HG02759 (cell line): ENCODE data around the gene MYO1D.

Experiments
- ATAC-seq: cut with Tn5 transposase; IDR thresholded peaks from one replicate; pipeline ENCODE4 v1.9.1; 2021; ENCODE audit warnings: mild to moderate bottlenecking, moderate library complexity; ENCODE audit not compliant: unreplicated experiment

MYO1D gene

DNA sequence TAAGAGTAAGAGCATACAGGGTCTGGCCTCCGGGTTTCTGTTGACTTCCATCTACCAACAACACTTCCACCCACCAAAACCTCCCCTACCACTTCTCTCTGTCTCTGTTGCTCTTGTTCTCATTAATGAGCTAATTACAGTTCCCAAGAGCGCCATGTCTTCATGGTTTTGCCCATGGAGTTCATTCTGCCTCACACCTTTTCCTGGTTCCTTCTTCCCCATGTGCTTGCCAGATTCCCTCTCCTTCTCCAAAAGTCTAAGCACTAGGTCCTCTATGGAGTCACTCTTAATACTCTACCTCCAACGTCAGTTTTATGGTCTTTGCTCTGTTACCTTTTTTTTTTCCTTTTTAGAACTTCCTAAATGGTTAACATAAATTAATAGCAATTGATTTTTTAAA, 92.8 kb downstream of the MYO1D start:
- no peak for ATAC-seq

DNA sequence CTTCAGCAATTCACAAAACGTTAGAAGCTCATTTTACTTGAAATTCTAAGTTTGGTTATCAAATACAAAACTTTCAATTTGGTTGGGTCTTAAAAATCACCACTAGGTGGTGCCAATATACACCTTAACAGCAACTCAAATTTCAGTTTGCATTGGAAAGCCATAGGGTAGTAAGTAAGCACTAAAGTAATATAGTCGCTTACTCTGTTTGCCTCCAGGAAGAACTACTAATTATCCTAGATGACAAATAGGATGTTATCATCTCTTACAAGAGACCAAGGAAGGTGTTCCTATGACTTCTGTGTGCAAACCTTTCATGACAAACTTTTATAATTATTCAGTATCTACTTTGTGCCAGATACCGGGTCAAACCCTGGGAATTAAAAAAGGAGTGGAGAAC, 93.3 kb downstream of the MYO1D start:
- ATAC-seq = no peak

DNA sequence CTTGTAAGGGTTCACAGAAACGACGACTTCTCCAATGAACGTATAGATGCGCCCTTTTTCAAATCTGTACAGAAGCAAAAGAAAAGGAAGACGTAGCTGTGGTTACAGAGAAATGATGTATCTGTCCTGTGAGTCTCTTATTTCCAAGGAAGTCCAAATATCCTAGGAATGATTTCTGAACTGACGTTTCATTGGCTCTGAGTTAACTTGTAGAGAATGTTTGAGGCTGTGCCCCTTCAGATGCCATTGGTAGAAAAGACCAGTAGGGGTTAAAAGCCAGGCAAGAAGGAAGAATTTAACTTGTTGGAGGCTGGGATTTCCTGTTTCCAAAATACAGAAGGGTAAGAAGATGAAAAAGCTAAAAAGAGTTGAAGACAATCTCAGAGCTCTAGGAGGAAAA, 96.2 kb downstream of the MYO1D start:
- no peak for ATAC-seq

DNA sequence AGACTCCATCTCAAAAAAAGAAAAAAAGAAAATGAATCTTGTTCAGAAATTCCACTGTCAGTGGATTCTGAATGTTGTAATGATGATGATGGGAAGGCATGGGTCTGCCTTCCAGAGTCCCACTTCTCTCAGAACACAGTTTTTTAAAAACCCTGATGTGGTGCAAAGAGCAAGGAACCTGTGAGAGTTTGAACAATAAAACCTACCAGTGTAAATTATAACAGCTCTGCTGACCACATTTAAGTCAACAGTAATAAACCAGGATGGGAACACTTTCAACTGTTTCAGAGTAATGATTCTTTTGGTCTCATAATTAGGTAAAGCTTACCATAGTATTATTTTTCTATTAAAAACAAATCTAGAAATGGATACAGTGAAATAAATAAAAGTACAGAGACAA, 99.0 kb downstream of the MYO1D start:
- no peak for ATAC-seq

DNA sequence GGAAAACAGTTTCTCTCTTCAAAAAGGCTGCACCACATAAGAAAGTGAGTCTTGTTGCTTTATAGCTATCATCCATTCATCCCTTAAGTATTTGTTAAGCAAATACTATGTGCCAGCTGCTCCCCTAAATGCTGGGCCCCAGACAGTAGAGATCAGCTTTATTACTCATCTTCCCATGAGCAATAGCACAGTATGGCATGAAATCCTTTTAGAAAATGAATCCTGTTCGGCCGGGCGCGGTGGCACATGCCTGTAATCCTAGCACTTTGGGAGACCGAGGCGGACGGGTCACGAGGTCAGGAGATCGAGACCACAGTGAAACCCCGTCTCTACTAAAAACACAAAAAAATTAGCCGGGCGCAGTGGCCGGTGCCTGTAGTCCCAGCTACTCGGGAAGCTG, 99.5 kb downstream of the MYO1D start:
- no peak for ATAC-seq

DNA sequence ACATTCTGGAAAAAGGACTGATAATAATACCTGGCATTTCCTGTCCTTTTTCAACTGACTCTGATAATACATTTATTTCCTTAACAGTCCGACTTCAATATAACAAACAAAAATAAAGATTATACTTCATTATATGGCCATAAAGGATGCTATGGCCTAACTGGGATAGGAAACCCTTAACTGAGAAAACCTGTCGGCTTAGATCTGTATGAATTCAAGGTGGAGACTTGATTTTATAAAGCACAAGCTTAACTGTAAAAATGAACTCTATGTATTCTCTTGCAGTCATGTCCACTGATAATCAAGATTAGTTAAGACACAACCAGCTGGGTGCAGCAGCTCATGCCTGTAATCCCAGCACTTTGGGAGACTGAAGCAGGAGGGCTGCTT, 102.2 kb downstream of the MYO1D start:
- no peak for ATAC-seq

DNA sequence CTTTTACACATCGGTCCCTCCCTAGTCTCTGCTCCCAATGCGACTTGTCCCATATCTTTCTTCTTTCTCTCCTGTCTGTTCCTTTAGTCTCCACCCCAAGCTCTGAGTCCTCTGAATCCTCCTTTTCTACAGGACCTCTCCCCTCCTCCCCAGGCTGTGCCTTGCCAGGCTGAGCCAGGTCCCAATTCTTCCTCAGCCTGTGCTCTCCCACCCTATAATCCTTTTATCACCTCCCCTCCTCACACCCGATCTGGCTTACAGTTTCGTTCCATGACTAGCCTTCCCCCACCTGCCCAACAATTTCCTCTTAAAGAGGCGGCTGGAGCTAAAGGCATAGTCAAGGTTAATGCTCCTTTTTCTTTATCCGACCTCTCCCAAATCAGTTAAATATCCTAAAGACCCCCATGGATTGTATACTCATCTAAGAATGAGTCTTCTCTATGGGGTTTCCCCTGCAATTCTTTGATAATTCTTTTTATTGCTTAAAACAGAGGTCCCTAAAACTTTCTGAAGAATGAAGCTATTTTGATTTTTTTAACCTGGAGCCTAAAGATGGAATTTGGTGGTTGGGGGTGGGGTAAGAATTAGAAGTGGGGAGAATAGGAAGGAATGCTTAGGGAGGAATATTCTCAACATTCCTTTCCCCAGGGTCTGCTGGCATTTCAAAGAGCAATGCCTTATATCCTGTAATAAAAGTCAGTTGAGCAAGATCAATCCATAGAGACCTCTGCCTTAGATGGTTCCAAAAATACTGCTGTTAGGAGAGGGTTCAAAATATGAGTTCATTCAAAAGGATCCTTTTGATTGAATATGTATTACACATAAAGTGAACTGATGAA, 102.8 kb downstream of the MYO1D start:
- no peak for ATAC-seq

DNA sequence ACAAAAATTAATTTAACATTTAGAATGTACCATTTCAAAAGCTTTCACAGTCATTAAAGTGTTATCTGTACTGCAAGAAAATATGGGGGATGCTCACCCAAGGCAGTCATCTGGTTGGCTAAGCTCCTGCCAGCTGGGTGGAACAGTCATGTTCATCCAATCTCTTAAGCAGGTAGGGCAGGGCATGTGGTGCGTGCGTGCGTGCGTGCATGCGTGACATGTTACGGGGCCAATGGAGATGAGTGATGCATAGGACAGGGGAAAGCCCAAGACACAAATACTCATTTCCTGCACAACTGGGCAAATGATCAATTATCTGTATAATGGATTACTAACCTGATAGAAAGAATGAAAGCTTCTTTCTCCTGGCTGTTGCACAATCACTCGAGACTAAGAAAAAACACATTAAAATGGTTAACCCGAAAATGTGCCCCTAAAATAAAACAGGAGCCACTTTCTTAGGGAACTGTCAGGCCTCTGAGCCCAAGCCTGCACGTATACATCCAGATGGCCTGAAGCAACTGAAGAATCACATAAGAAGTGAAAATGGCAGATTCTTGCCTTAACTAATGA, 104.4 kb downstream of the MYO1D start:
- no peak for ATAC-seq

DNA sequence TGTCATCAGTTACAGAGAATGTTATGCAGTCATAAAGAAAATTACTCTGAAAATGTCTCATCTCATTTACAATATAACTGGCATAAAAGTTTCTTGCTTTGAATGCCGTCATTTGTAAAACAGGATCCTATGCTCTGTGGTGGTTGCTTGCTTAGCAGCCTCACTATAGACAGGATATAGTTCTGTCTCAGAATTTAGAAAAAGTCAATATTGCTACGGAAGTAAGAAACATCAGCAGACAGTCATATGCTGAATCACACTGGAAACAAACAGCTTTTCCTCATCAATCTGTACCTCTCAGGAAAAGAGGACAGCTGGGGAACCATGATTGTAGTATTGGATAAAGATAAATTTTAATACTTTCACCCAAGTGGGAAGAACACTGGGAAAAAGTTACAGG, 105.5 kb downstream of the MYO1D start:
- no peak for ATAC-seq

DNA sequence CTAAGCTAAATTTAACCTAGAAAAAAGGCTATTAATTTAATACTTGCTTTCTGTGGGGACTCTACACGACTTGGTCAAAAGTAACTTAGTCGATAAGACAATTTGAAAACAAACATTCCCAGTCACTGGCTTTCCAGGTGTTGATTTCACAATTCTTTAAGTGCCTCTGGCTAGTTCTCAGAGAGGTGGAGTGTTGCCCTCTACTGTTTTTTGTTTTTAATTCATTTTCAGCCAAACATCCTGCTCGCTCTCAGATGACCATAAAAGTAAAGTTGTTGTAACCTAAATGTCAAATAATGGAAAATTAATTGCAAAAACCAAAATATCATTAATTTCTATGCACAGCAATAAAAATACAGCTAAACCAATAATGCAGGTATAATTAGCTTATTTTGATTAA, 107.1 kb downstream of the MYO1D start:
- ATAC-seq = no peak

DNA sequence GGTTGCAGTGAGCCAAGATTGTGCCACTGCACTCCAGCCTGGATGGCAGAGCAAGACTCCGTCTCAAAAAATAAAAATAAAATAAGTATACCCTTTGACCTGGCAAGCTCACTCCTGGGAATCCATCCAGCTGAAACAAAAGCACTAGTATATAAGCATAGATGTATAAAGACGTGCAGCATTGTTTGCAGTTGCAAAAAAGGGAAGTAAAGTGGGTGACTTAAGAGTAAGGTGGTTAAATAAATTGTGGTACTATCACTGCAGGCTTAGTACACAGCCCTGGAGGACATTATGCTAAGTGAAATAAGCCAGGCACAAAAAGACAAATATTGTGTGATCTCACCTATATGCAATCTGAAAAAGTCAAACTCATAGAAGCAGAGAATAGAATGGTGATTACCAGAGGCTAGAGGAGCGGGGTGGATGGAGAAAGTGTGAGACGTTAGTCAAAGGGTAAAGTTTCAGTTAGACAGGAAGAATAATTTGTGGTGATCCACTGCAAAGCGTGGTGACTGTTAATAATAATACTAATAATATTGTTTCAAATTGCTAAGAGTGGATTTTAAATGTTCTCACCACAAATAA, 113.0 kb downstream of the MYO1D start:
- ATAC-seq = no peak

DNA sequence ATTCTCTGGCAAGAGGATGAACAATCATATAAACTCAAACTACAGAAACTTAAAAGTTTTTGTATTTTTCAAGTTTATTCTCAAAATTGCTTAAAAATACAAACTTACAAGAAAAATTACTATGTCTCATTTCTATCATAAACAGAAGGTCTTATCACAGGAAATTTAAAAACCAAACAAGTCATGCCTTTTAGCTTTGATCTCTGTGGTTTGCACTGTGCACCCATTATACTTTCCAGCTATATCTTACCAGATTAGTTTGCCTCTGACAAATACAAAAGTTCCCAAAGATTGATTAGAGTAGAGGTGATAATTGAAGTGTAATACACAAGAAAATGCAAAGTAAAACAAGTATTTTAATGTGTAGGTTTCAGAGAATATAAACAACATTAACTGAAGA, 117.4 kb downstream of the MYO1D start:
- ATAC-seq = no peak

DNA sequence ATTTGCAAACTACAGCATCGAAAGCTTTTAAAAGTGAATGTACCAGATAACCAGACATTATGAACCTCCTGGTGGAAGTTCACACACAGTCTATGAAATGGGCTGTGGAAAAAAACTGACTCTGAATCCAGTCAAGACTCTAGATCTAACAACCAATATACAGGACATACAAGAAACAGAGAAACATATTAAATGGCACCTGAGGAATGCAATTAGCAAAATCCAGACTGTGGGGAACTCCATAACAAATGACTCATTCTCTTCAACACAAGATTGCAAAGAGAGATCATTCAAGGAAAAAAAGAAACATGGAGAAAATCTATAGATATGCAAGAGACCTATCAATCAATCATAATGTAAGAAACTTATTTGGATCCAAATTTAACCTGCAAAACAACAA, 119.0 kb downstream of the MYO1D start:
- no peak for ATAC-seq

DNA sequence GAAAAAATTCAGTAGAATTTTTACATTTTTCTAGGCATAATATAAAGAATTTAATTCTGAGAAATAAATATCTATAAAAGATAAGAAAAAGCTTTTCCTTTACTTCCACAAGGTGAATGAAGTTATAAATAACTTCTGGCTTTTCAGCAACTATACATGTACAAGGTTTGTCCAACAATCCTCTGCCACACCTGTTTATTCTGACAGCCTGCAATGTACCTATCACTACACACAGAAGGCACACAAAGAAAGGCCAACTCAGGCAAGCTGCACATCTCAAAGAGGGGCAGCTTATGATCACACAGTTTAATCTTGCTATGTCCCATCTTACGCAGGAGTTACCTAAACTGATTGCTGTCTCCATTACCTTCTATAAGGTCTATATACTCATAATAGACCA, 120.2 kb downstream of the MYO1D start:
- no peak for ATAC-seq

DNA sequence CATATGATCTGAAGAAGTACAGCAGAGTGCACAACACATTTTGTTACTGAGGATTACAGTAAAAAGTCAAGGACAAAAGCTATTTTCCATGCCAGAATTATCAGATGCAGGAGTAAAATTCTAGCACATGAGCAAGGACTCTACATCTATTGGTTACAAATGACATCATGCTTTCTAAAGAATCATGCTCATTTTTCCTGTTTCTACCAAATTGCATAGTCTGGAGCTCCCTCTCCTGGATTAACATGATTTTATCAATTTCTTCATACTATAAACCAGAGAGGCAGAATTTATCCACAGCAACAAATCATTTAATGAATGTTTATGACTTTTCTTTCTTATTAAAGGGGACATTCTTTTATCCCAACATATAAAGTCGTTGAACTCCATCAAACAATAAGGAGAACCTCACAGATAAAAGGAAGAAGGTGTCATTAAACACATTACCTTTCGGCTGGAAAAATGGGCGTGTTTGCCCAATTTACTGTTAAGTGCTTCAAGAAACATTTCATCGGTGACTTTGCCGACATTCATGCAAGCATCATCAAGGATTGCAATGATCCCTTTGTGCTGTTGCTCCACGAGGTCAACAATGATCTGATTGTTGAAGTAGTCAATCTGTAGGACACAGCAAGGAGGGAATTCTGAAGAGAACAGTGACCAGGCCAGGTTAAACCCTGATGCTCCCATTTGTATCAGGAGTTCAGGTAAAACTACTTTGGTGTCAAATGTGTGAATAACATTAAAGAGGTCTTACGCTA, 121.7 kb downstream of the MYO1D start:
- ATAC-seq = no peak

DNA sequence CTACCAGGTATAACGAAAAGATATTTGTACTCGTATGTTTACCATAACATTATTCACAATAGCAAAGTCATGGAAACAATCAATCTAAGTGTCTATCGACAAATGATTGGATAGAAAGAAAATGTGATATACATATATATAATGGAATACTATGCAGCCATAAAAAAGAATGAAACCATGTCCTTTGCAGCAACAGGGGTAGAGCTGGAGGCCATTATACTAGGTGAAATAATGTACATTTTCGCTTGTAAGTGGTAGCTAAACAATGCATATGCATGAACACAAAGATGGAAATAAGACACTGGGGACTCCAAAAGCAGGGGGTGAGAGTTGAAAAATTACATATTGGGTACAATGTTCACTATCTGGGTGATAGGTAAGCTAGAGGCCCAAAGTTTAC, 124.0 kb downstream of the MYO1D start:
- no peak for ATAC-seq

DNA sequence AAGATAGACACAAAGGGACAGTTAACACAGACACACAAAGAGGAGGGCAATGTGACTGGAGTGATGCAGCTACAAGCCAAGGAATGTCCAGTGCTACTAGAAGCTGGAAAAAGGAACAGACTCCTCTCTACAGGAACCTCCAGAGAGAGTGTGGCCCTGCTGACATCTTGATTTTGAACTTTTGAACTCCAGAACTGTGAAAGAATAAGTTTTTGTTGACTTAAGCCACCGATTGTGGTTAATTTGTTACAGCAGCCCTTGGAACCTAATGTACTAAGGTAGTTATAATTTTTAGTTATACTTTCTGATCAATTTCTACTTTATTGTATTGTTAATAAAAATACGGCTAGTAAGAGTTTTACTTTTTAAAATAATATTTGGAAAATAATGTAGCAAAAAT, 129.1 kb downstream of the MYO1D start:
- ATAC-seq = no peak

DNA sequence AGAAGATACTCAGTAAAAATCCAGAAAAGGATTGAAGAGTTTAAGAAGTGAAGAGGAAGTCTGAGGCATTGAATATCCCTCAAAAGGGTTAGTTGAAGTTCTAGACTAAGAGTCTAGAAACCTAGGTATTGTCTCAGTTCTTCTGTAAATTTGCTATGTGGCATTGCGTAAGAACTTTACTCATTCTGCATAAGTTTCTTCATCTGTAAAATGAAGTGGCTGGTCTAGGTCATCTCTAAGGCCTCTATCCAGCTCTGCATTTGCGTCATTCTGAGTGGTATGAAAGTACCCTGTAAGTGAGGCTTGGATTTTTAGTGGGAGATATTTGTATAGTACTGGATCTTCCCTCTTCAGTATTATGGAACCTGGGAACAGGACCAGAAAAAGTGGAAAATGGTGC, 130.2 kb downstream of the MYO1D start:
- no peak for ATAC-seq

DNA sequence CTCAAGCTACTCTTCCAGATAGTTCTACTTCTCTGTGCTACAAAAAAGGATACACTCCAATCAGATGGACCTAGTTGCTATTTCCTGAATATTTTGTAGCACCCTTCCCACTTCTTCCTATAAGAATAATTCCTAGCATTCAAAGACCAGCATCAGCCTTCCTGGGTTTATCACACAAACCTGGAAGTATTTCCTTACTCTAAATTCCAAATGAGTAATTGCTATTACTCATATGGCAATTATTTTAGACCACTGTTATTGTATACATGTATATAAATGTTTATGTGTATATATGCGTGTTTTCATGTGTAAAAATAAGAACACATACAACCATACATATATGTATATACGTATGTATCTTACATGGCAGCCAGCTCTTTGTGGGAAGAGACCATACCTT, 130.6 kb downstream of the MYO1D start:
- ATAC-seq = no peak

DNA sequence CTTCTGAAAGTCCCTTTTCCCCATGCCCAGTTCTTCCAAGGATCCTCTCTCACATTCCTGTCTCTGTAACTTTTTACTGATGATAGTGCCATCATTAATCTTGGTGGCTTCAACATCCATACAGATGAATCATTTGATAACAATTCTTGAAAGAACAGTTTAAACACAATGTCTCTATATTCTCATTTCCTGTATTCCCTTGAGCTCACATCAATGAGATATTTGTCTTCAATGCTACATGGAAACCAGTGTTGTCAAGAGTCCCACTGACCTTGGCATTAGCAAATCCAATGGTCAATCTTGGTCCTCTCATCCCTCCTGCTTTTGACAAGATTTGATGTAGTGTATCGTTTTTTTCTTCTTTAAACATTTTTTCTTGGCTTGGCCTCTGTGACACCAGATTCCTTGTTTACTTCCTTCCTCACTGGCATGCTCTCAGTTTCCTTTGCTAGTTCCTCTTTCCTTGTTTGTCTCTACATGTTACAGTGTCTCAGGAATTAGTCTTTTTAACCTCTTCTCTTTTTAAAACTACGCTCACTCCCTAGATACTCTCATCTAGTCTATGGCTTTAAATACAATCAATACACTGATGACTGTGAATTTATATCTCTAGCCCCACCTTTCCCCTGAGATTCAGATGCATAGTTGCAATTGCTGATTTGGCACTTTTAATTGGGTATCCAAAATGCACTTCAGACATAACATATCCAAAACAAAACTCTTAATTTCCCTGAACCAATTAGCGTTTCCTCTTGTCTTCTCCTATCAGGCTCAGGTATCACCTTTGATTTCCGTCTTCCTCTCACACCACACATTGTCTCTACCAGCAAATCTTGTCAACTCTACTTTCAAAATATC, 134.0 kb downstream of the MYO1D start:
- ATAC-seq = no peak

DNA sequence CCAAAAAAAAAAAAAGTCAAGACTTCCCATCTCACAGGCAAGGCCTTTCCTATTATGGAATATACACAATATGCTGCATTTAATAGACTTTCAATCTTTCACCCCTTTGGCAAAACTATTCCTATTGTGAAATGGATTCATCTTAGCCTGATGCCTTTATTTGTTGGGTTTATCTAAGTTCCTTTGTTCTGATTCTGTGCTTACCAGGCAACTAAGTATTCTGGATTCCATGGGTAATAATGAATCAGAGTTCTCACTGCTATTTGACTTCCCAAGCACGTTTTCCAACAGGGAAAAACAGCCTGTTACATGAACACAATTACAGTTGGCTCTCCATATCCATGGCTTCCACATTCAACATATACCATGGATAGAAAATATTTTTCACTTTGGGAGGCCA, 135.5 kb downstream of the MYO1D start:
- ATAC-seq = no peak
